ENCODE data around the gene OSBPL6. TPM values are rescaled to one million over a fixed set of nuclear protein-coding genes. Genes with fewer than 3 reads are reported as not detected.

The OSBPL6 gene
- total and polyA plus RNA-seq, 2 of the 13 experiments (the other 11 are each of a cell fraction or from before 2014, with no cell fraction given), result 0.03 to 0.11 TPM

DNA sequence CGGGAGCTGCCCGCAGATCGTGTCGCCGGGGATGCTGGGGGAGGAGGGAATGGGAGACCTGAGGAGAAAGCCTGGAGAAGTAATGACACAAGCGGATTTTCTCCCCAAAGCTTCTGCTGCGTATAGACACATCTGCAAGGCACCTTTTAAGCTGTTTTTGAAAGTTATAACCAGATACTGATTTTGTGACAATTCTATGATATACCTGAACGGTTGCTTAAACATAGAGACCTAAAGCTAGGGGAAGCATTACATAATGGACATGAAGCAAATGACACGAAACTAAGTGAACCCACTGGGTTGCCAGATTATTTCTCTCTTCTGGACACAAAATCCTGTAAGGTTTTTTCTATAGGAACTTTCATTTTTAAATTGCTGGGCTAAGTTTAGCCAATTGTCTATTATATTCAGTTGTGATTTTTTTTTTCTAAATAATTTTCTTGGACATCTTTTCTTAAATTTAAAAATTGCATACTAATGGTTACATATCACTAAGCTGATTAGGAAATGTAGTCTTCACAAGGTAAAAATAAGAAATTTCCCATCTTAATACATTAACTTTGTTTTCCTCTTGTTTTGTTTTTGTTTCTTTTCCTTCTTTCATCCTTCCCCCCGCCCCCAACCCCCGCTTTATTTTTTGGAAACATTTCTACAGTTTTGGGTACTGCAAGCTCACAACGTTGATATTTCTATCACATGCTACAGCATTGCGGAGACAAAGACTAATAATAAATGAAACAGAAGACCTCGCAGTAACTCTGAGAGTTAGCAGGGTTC is 1.3 kb downstream of the OSBPL6 start (continued):
- no peak for TF ChIP-seq ZFP82 (CRISPR knock-in tag; IDR thresholded peaks at IDR 0.05; ENCODE audit: borderline replicate concordance)
- TF ChIP-seq ZNF597 (CRISPR knock-in tag; IDR thresholded peaks at IDR 0.05), result no peak
- no peak for TF ChIP-seq KLF15 (CRISPR knock-in tag; IDR thresholded peaks at IDR 0.05; ENCODE audit: borderline replicate concordance)
- no peak for TF ChIP-seq ZMYM3 (CRISPR knock-in tag; IDR thresholded peaks at IDR 0.05)
- TF ChIP-seq, protein P1, sequence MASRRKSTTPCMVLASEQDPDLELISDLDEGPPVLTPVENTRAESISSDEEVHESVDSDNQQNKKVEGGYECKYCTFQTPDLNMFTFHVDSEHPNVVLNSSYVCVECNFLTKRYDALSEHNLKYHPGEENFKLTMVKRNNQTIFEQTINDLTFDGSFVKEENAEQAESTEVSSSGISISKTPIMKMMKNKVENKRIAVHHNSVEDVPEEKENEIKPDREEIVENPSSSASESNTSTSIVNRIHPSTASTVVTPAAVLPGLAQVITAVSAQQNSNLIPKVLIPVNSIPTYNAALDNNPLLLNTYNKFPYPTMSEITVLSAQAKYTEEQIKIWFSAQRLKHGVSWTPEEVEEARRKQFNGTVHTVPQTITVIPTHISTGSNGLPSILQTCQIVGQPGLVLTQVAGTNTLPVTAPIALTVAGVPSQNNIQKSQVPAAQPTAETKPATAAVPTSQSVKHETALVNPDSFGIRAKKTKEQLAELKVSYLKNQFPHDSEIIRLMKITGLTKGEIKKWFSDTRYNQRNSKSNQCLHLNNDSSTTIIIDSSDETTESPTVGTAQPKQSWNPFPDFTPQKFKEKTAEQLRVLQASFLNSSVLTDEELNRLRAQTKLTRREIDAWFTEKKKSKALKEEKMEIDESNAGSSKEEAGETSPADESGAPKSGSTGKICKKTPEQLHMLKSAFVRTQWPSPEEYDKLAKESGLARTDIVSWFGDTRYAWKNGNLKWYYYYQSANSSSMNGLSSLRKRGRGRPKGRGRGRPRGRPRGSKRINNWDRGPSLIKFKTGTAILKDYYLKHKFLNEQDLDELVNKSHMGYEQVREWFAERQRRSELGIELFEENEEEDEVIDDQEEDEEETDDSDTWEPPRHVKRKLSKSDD (CRISPR knock-in tag; IDR thresholded peaks at IDR 0.05; ENCODE audit: low read depth), result no peak
- no peak for TF ChIP-seq NFATC3 (CRISPR knock-in tag; IDR thresholded peaks at IDR 0.05)
- TF ChIP-seq ZBTB40 (IDR thresholded peaks at IDR 0.05), result no peak
- no peak for TF ChIP-seq ZBTB40 (CRISPR knock-in tag; IDR thresholded peaks at IDR 0.05)
- TF ChIP-seq, protein P2, sequence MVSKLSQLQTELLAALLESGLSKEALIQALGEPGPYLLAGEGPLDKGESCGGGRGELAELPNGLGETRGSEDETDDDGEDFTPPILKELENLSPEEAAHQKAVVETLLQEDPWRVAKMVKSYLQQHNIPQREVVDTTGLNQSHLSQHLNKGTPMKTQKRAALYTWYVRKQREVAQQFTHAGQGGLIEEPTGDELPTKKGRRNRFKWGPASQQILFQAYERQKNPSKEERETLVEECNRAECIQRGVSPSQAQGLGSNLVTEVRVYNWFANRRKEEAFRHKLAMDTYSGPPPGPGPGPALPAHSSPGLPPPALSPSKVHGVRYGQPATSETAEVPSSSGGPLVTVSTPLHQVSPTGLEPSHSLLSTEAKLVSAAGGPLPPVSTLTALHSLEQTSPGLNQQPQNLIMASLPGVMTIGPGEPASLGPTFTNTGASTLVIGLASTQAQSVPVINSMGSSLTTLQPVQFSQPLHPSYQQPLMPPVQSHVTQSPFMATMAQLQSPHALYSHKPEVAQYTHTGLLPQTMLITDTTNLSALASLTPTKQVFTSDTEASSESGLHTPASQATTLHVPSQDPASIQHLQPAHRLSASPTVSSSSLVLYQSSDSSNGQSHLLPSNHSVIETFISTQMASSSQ (IDR thresholded peaks at IDR 0.05; ENCODE audit: low read depth), result no peak
- TF ChIP-seq, protein P2 (CRISPR knock-in tag; IDR thresholded peaks at IDR 0.05; ENCODE audit: borderline replicate concordance), result 0 out of 2 replicates have a peak, but pooled peaks have one; percentile 31
